Glomerular visceral epithelial cell (primary cell): ENCODE results near the gene HOXC4.
"Not testable (repeated sequence)": the region's sequence is repeated elsewhere in the genome, so short reads cannot be mapped to it uniquely, and the experiment has no call there.

ENCODE experiments used
- DNase-seq: peaks from one replicate; pipeline ENCODE4 v3.0.0-alpha.2; 2016; ENCODE audit errors: extremely low spot score

Gene HOXC4

DNA sequence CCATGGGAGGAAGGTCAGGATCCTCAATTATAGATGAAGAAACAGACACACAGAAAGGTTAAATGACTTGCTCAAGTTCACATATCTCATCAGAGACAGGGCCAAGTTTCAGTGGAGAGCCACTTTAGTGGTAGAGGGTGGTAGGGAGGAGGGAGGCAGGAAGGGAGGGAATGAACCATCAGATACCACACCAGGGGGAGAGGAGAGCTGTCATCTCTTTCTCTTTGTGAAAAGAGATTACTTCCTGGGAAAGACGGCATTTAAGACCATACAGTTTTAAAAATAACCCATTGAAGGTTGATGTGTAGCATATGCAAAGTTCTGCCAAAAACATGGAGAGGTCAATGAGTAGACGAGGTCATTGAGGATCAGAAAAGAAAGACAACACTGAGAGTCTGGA is 39.3 kb downstream of the HOXC4 start:
- DNase-seq: not testable (repeated sequence)

DNA sequence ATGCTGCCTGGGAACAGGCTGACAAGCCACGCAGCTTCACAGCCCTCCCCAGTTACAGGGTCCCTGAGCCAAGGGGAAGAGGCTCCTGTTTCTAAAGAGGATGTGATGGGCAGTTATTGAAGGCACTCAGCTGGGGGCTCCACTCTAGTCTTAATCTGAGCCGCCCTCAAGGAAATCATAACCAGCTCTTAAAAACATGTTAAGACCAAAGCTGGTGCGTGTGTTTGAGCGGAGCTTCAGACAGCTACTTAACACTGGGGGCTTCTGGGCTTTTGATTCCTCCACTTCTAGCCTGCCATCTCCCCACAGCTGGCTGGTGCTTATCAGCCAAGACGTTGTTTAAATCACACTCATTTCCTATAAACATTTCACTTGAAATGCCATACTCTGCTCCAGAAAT is 42.3 kb downstream of the HOXC4 start:
- not testable (repeated sequence) for DNase-seq

DNA sequence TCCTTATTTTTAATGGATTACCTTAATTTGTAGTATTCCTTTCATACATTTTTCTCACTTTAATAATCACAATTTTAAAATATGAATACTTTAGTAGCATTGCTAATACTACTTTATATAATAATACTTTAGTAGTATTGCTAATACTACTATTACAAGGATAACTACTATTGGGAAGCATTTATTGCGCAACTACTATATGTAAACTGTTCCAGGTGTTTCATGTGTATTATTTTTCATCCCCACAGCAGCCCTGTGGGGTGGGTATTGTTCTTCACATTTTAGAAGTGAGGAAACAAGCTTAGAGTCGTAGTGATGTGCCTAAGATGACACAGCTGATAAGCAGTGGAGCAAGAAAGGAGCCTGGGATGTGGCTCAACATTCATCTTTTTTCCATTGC is 45.0 kb downstream of the HOXC4 start:
- not testable (repeated sequence) for DNase-seq

DNA sequence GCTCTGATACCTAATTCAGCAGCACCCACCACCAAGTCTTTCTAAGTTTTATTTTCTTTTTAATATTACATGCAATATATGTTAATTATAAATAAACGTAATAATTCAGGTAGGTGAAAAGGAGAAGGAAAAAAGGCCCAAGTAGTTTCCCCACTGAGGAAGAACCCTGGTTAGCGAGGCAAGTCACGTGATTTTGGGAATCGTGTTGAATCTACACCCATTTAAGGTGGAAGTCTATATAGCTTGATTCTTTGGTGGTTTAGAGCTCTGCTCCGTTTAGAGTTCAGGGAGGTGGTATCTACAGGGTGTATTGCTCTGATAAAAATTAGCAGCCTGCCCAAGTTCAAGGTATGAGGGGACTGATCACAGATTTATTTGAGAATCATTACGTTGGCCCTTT is 47.0 kb downstream of the HOXC4 start:
- not testable (repeated sequence) for DNase-seq

- DNase-seq: not testable (repeated sequence)
Measured at GRCh38 chr12:54102223-54102622, 48.6 kb downstream of the HOXC4 start.

DNA sequence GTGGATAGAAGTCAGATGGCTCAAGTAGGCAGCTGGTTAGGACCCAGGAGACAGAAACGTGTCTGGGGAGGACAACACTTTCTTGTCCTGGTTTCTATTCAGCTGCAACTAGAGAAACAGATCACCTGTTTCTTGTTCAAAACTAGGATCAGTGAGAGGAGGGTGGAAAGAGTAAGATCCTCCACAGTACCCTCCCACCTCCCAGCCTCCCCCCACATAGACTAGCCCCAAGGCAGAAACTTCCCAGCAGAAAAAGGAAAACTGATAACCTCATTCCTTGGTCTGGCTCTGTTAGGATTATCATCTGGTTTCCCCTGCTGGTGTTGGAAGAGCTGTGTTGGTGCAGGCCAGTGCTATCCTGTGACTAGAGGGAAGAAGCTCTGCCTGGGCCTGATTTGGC is 50.2 kb downstream of the HOXC4 start:
- DNase-seq: not testable (repeated sequence)
